Measurements from ENCODE around the gene SEC16A.

The SEC16A gene

DNA sequence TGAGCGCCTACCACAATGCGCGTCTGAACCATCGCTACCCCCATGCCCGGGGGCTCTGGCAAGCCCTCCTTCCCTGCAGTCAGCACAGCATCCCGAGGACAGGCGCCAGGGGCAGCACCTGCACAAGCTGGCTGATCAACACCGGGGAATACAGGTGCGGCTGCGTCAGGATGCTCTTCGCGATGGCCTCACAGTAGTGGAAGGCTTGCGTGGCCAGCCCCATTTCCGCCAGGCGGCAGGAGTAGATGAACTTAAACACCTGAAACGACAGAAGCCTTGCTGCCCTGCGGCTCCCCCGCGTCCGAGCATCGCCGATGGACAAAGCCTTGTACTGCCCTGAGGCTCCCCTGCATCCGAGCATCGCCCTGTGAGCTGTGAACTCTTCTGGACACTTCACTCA, 25.5 kb downstream of the SEC16A start:
- Histone ChIP-seq H3K27me3 (ENCODE audit: control insufficient read depth, insufficient read depth, low read length, poor library complexity, severe bottlenecking) (no peaks in the 10 kb centered on the region), H3K9me3 (ENCODE audit: control insufficient read depth, low read length) (no peaks in the 10 kb centered on the region), H3K4me1 (ENCODE audit: control insufficient read depth, insufficient read depth, low read length) (no peaks in the 10 kb centered on the region), H3K27ac (ENCODE audit: insufficient read depth, low read depth, low read length, poor library complexity, severe bottlenecking) (no peak overlapping the region), H3K36me3 (ENCODE audit: control insufficient read depth, insufficient read depth, low read length) (peaks cover 60% of the 10 kb centered on the region), H3K4me3 (ENCODE audit: insufficient read depth, low read depth, low read length) (no peak overlapping the region)
- 96 to 98% methylated on average over 24 of the region's 24 CpGs for WGBS, 2 experiments

DNA sequence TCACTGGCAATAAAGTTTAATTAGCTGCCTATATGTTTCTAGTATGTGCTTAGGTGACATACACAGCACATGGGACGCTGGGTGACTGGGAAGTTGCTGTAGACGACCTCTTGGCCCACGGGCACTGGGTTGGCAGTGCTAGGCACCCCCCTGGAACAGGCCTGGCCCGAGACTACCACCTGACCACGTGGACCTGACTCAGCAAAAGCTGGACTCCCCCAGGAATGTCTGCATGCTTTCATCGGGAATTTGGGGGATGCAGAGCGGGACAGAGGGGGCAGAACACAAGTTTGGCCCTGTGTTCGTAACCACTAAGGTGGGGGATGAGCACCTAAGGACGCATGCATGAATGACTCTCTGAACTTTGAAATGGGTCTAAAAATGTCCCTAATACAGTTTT, 26.6 kb downstream of the SEC16A start:
- no peaks in the 10 kb centered on the region for H3K27me3 ChIP-seq (ENCODE audit: control insufficient read depth, insufficient read depth, low read length, poor library complexity, severe bottlenecking)
- no peaks in the 10 kb centered on the region for H3K9me3 ChIP-seq (ENCODE audit: control insufficient read depth, low read length)
- WGBS, 2 experiments: 94 to 97% methylated on average over 9 of the region's 9 CpGs
- no peaks in the 10 kb centered on the region for H3K4me1 ChIP-seq (ENCODE audit: control insufficient read depth, insufficient read depth, low read length)
- H3K4me3 ChIP-seq (ENCODE audit: insufficient read depth, low read depth, low read length): no peak overlapping the region
- H3K36me3 ChIP-seq (ENCODE audit: control insufficient read depth, insufficient read depth, low read length): peaks cover 58% of the 10 kb centered on the region
- no peak overlapping the region for H3K27ac ChIP-seq (ENCODE audit: insufficient read depth, low read depth, low read length, poor library complexity, severe bottlenecking)

DNA sequence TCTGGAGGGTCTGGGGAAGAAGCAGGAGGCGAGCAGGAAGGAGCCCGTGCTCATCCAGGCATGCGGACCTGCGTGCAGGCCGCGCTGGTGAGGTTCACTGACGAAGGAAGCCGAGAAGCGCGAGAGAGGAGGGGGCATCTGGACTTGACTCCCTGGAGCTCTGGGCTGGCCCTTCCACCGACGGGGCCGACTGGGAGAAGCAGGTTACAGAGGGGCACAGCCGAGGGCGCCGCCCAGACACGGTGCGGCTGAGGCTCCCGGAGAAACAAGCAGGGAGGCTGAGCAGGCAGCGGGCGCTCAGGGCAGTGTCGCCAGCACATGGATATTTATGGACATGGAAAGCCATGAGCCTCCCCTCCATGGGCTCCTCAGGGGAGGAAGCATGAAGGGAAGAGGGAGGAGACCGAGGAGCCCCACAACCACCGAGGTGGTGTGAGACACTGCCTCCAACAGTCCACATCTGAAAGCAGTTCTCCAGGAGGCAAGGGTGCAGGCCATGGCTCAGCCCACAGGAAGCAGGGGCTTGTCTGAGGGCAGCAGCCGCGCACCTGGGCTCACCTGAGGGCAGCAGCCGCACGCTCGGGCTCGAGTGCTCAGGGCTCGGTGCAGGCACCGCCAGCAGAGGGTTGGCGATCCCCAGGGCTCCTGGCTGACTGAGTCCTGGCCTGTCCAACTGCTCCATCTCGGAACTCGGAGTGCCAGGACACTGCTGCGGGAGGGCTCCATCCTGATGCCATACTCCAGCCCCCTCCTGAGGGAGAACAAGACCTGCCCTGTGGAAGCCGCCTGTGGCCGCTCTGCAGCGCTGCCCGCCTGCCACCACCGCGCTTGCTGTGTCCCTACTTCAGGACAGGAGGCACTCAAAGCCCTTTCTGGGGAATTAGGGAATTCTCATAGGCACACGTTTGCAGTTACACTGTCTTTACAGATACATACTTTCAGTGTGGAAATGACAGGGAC, 27.5 kb downstream of the SEC16A start:
- 95 to 97% methylated on average over 43 of the region's 43 CpGs for WGBS, 2 experiments
- Histone ChIP-seq H3K36me3 (ENCODE audit: control insufficient read depth, insufficient read depth, low read length) (peaks cover 55% of the 10 kb centered on the region), H3K9me3 (ENCODE audit: control insufficient read depth, low read length) (no peaks in the 10 kb centered on the region), H3K4me3 (ENCODE audit: insufficient read depth, low read depth, low read length) (no peak overlapping the region), H3K4me1 (ENCODE audit: control insufficient read depth, insufficient read depth, low read length) (no peaks in the 10 kb centered on the region), H3K27ac (ENCODE audit: insufficient read depth, low read depth, low read length, poor library complexity, severe bottlenecking) (no peak overlapping the region), H3K27me3 (ENCODE audit: control insufficient read depth, insufficient read depth, low read length, poor library complexity, severe bottlenecking) (no peaks in the 10 kb centered on the region)

DNA sequence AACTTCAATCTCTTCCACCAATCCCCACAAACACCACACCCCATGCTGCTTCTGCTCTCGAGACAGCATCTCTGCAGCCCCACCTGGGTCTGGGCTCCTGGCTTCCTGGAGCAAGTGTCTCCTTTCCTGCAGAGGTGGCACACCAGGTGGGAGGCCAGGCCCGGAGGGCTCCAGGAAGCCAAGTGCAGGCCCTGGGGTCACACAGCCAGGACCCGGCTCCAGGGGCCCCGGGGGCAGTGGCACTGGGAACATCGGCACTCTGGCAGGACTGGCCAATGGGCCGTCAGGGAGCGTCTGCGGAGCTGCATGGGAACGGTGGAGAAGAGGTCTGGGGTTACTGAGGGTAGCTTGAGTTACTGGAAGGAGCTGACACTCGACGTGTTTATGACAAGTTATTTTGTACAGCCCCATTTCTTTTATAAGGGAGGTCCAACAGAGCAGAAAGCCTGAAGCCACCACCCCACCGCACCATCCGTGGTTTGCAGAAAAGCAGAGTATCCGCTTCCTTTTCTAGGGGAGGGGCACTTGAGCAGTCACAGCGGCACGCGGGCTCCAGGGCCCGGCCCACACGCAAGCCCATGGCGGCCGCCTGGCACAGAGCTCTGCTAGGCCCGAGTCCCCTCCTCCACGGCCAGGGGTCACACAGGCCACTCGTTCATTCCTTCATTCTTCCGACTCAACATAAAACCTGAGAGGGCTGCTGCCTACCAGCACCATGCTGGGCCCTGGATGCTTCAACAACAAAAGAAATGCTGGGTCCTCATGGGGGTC, 28.6 kb downstream of the SEC16A start:
- H3K9me3 ChIP-seq (ENCODE audit: control insufficient read depth, low read length): no peaks in the 10 kb centered on the region
- H3K27ac ChIP-seq (ENCODE audit: insufficient read depth, low read depth, low read length, poor library complexity, severe bottlenecking): no peak overlapping the region
- H3K27me3 ChIP-seq (ENCODE audit: control insufficient read depth, insufficient read depth, low read length, poor library complexity, severe bottlenecking): no peaks in the 10 kb centered on the region
- no peak overlapping the region for H3K4me3 ChIP-seq (ENCODE audit: insufficient read depth, low read depth, low read length)
- 93 to 95% methylated on average over 25 of the region's 25 CpGs for WGBS, 2 experiments
- peaks cover 47% of the 10 kb centered on the region for H3K36me3 ChIP-seq (ENCODE audit: control insufficient read depth, insufficient read depth, low read length)
- no peaks in the 10 kb centered on the region for H3K4me1 ChIP-seq (ENCODE audit: control insufficient read depth, insufficient read depth, low read length)

DNA sequence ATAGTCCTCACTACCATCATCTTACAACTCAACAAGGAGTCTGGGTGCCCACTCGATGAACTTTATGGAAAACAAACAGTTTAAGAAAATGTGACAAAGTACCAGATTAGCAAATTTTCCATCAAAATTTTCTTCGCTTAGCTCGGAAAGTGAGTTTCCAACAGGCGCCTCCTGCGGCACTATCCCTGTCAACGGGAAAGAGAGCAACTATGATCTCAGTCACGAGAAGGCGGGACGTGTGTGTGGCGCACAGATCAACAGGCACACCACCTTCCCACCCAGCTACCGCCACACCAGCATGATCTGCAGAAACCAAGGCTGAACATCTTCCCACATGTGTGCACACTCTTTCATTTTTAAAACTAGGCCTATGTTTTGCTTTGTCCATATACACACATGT, 29.5 kb downstream of the SEC16A start:
- Histone ChIP-seq H3K36me3 (ENCODE audit: control insufficient read depth, insufficient read depth, low read length) (peaks cover 39% of the 10 kb centered on the region), H3K27me3 (ENCODE audit: control insufficient read depth, insufficient read depth, low read length, poor library complexity, severe bottlenecking) (no peaks in the 10 kb centered on the region), H3K4me1 (ENCODE audit: control insufficient read depth, insufficient read depth, low read length) (no peaks in the 10 kb centered on the region), H3K4me3 (ENCODE audit: insufficient read depth, low read depth, low read length) (no peak overlapping the region), H3K9me3 (ENCODE audit: control insufficient read depth, low read length) (no peaks in the 10 kb centered on the region), H3K27ac (ENCODE audit: insufficient read depth, low read depth, low read length, poor library complexity, severe bottlenecking) (no peak overlapping the region)
- WGBS, 2 experiments: 95 to 97% methylated on average over 11 of the region's 11 CpGs

DNA sequence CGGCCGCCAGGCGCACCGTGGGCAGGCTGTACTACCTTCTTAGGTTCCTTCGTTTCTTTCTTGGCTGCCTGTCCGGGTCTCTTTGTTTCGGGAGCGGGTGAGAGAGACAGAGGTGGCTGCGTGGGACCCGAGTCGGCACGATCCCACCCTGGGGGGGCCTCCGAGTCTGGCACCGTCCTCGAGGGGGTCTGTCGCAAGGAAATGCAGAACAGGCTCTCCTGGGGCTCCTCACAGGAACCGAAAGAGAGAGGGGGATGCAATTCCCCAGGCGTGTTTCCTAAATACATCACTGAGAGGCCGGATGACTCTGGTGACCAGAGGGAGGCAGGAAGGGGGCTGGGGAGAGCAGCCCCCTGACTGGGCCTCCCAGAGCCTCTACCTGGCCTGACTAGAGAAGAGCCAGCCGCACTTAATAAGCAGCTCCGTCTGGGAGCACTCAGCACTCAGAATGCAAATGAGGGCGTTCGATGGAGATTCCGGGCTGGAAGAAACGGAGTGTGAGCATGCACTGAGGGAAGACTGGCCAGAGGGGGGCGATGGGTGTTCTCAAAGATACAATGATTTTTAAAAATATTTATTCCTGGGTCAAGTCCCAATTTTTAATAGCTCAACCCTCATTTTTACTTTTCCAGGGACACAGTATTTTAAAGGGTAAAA, 31.5 kb downstream of the SEC16A start:
- H3K27me3 ChIP-seq (ENCODE audit: control insufficient read depth, insufficient read depth, low read length, poor library complexity, severe bottlenecking): no peaks in the 10 kb centered on the region
- WGBS, 2 experiments: 93% methylated on average over 26 of the region's 26 CpGs
- H3K27ac ChIP-seq (ENCODE audit: insufficient read depth, low read depth, low read length, poor library complexity, severe bottlenecking): no peak overlapping the region
- peaks cover 40% of the 10 kb centered on the region for H3K36me3 ChIP-seq (ENCODE audit: control insufficient read depth, insufficient read depth, low read length)
- H3K4me1 ChIP-seq (ENCODE audit: control insufficient read depth, insufficient read depth, low read length): no peaks in the 10 kb centered on the region
- H3K9me3 ChIP-seq (ENCODE audit: control insufficient read depth, low read length): no peaks in the 10 kb centered on the region
- no peak overlapping the region for H3K4me3 ChIP-seq (ENCODE audit: insufficient read depth, low read depth, low read length)

DNA sequence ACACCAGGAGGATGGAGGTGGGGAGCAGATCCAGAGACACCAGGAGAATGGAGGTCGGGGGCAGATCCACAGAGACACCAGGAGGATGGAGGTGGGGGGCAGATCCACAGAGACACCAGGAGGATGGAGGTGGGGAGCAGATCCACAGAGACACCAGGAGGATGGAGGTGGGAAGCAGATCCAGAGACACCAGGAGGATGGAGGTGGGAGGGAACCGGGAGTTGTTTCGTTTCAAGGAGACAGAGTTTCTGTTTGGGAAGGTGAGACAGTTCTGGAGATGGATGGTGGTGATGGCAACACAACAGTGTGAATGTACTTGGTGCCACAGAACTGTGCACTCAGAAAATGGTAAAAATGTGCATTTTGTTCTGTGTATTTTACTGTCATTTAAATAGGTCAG, 34.2 kb downstream of the SEC16A start:
- Histone ChIP-seq H3K4me3 (ENCODE audit: insufficient read depth, low read depth, low read length) (no peak overlapping the region), H3K36me3 (ENCODE audit: control insufficient read depth, insufficient read depth, low read length) (peaks cover 39% of the 10 kb centered on the region), H3K27ac (ENCODE audit: insufficient read depth, low read depth, low read length, poor library complexity, severe bottlenecking) (no peak overlapping the region), H3K9me3 (ENCODE audit: control insufficient read depth, low read length) (no peaks in the 10 kb centered on the region), H3K27me3 (ENCODE audit: control insufficient read depth, insufficient read depth, low read length, poor library complexity, severe bottlenecking) (no peaks in the 10 kb centered on the region), H3K4me1 (ENCODE audit: control insufficient read depth, insufficient read depth, low read length) (no peaks in the 10 kb centered on the region)
- 94 to 95% methylated on average over 3 of the region's 3 CpGs for WGBS, 2 experiments

DNA sequence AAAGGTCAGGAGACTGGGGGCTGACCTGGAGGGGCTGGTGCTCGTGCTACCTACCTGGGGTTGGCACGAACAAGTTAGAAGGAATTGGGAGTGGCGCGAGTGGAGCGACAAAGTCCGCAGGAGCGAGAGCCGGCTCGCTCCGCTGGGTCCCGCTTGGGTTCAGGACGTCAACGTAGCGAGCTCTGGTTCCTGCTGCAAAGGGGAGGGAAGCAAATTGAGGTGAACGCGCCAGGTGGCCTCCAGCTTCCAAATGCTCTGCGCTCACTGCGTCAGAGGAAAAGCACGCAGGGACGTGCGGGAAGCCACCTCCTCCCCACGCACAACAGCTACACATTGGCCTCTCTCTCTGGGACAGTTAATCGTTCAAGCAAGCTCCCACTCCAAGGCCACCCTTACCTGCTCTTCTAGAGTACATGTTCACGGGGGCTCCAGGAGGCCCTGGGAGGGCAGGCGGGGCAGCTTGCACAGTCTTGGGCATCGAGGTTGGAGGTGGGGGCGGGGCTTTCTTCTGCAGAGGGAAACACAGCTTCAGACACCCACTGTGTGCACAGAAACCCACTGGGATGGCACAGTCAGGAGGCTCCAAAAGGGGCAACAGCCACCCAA, 35.6 kb downstream of the SEC16A start:
- H3K4me3 ChIP-seq (ENCODE audit: insufficient read depth, low read depth, low read length): no peak overlapping the region
- H3K27me3 ChIP-seq (ENCODE audit: control insufficient read depth, insufficient read depth, low read length, poor library complexity, severe bottlenecking): no peaks in the 10 kb centered on the region
- H3K36me3 ChIP-seq (ENCODE audit: control insufficient read depth, insufficient read depth, low read length): peaks cover 39% of the 10 kb centered on the region
- WGBS, 2 experiments: 96 to 97% methylated on average over 27 of the region's 27 CpGs
- H3K4me1 ChIP-seq (ENCODE audit: control insufficient read depth, insufficient read depth, low read length): no peaks in the 10 kb centered on the region
- H3K27ac ChIP-seq (ENCODE audit: insufficient read depth, low read depth, low read length, poor library complexity, severe bottlenecking): no peak overlapping the region
- H3K9me3 ChIP-seq (ENCODE audit: control insufficient read depth, low read length): no peaks in the 10 kb centered on the region

DNA sequence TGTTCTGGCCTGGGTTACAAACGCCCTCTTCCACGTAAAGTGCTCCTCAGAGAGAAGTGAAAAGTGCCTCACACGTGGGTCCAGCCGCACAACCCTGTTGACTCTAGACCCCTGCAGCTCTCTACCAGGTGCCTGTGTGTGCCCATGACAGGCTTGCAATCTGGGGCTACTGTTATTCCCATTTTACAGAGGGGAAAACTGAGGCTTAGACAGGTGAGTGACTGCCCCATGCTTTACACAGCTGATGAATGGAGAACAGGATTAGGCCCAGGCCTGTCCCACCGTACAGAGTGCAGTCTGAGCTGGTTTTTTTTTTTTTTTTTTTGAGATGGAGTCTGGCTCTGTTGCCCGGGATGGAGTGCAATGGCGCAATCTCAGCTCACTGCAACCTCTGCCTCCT, 37.0 kb downstream of the SEC16A start:
- H3K9me3 ChIP-seq (ENCODE audit: control insufficient read depth, low read length): no peaks in the 10 kb centered on the region
- no peak overlapping the region for H3K27ac ChIP-seq (ENCODE audit: insufficient read depth, low read depth, low read length, poor library complexity, severe bottlenecking)
- H3K4me3 ChIP-seq (ENCODE audit: insufficient read depth, low read depth, low read length): no peak overlapping the region
- H3K4me1 ChIP-seq (ENCODE audit: control insufficient read depth, insufficient read depth, low read length): no peaks in the 10 kb centered on the region
- no peaks in the 10 kb centered on the region for H3K27me3 ChIP-seq (ENCODE audit: control insufficient read depth, insufficient read depth, low read length, poor library complexity, severe bottlenecking)
- WGBS, 2 experiments: 96 to 99% methylated on average over 7 of the region's 7 CpGs
- peaks cover 31% of the 10 kb centered on the region for H3K36me3 ChIP-seq (ENCODE audit: control insufficient read depth, insufficient read depth, low read length)
